Panc1 (cell line): ENCODE data around the gene DIAPH3. TPM values are rescaled to one million over a fixed set of nuclear protein-coding genes. Genes with fewer than 3 reads are reported as not detected.

Experiments used
- ATAC-seq: fragments of 200-7000 bp; cut with Tn5 transposase; 2 replicates; pipeline ENCODE4 v1.9.1; 2020; ENCODE audit warnings: mild to moderate bottlenecking, moderate library complexity
- BruUV-seq: library from RNA; stranded (reverse); fragments of 400-500 nt; replicated peaks from 2 replicates; lab custom pipeline; 2021; lab: Mats Ljungman, UMichigan
- CTCF ChIA-PET: fragments of 300-600 bp; sonication (Branson Sonifier 250); formaldehyde crosslinking; loops from one replicate; lab custom pipeline; 2022; ENCODE audit warnings: antibody characterized with exemption; lab: Charles Lee
- POLR2A ChIA-PET: fragments of 300-600 bp; sonication (Branson Sonifier 250); formaldehyde crosslinking; loops from one replicate; lab custom pipeline; 2022; ENCODE audit warnings: antibody characterized with exemption; lab: Charles Lee
- DNase-seq: peaks from one replicate; pipeline ENCODE4 v3.0.0-alpha.2; 2010; ENCODE audit warnings: low read depth, low spot score
- H3K27ac ChIP-seq: 2 replicates; pipeline ENCODE4 v1.5.1; 2011; ENCODE audit warnings: mild to moderate bottlenecking, low read length, inconsistent platforms
- H3K27me3 ChIP-seq: fragments of 200-500 bp; sonication (Bioruptor generic); 2 replicates; pipeline ENCODE4 v1.6.0; 2014; ENCODE audit warnings: low read length, inconsistent platforms; ENCODE audit not compliant: control insufficient read depth, insufficient read depth
- H3K36me3 ChIP-seq: fragments of 200-500 bp; sonication (Bioruptor generic); 2 replicates; pipeline ENCODE4 v1.5.1; 2014; ENCODE audit warnings: inconsistent platforms, mild to moderate bottlenecking, low read length, moderate library complexity; ENCODE audit not compliant: control insufficient read depth, insufficient read depth
- H3K4me1 ChIP-seq: 2 replicates; pipeline ENCODE4 v1.5.1; 2011; ENCODE audit warnings: inconsistent platforms, mild to moderate bottlenecking, low read length, moderate library complexity; ENCODE audit not compliant: control insufficient read depth, insufficient read depth
- H3K4me3 ChIP-seq, 2 experiments: 2 replicates each; pipeline ENCODE4 v1.5.1; 2011 to 2012; ENCODE audit warnings: low read depth in 2 of 2, low read length in 2 of 2, mild to moderate bottlenecking in 2 of 2, inconsistent platforms in 1 of 2, moderate library complexity in 1 of 2
- H3K9me3 ChIP-seq: fragments of 200-500 bp; sonication (Bioruptor generic); 2 replicates; pipeline ENCODE4 v1.5.1; 2014; ENCODE audit warnings: low read depth, mild to moderate bottlenecking, inconsistent platforms, low read length, moderate library complexity; ENCODE audit not compliant: control insufficient read depth, insufficient read depth
- POLR2AphosphoS5 ChIP-seq: IDR thresholded peaks from 2 replicates; pipeline ENCODE4 v1.6.1; 2012; ENCODE audit warnings: mild to moderate bottlenecking, low read depth, low read length, moderate library complexity
- SIN3A ChIP-seq: IDR thresholded peaks from 2 replicates; pipeline ENCODE4 v1.6.1; 2012; ENCODE audit warnings: low read depth, mild to moderate bottlenecking, low read length, moderate library complexity, borderline replicate concordance; ENCODE audit not compliant: insufficient read depth
- TCF7L2 ChIP-seq: IDR thresholded peaks from 2 replicates; pipeline ENCODE4 v1.6.1; 2011; ENCODE audit warnings: mild to moderate bottlenecking, low read depth, low read length, inconsistent platforms
- in situ Hi-C: cut with HindIII; loops from 2 replicates; pipeline ENCODE4 v1.10.0; 2016; ENCODE audit warnings: low sequenced_read_pairs, low pct_unique_long_range_greater_than_20kb
- intact Hi-C: fragments of 100-400 bp; cut with micrococcal nuclease; formaldehyde crosslinking; loops from one replicate; pipeline ENCODE4 v1.10.0; 2022; ENCODE audit not compliant: unreplicated experiment
- total RNA-seq: library from RNA; stranded (reverse); gene quantifications from one replicate; pipeline ENCODE4 v1.2.1, GENCODE V29; 2021; ENCODE audit not compliant: unreplicated experiment
- TF ChIP-seq, protein P1 (sequence below), 2 experiments: IDR thresholded peaks; 2 replicates each; pipeline ENCODE4 v1.6.1; 2011 to 2012; ENCODE audit warnings: low read depth in 2 of 2, control low read depth in 1 of 2, low read length in 1 of 2, mild to moderate bottlenecking in 1 of 2, moderate library complexity in 1 of 2; ENCODE audit not compliant: insufficient read depth in 1 of 2
- TF ChIP-seq, protein P2 (sequence below): fragments of 450-650 bp; IDR thresholded peaks from 2 replicates; pipeline ENCODE4 v1.5.1; 2017; ENCODE audit warnings: mild to moderate bottlenecking

Gene DIAPH3
- total RNA-seq, 1 experiment from 2014 or later, result 15.4 TPM

DNA sequence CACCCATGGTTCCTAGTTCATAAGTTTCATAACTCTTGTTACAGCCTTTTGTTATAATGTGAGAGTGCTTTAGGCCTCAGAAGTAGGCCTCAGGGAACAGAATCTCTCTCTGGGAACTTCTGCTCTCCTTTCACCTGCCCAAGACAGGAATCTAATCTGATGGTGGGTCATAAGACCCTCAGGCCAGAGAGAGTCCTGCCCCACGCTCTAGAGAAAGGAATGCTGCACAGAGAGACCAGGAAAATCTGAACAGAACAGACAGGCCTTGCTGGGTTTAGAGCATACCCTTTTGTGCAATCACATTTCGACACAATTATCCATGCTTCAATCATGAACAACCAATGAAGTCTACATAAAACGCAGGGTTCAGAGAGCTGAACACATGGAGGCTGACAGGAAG, 3.4 kb upstream of the DIAPH3 start:
- Histone ChIP-seq H3K27me3 (no peaks in the 10 kb centered on the region), H3K4me3 (no peak overlapping the region), H3K9me3 (no peaks in the 10 kb centered on the region), H3K4me1 (peaks cover 5% of the 10 kb centered on the region; the same call in 1 of the 2 replicates), H3K27ac (no peak overlapping the region), H3K36me3 (no peaks in the 10 kb centered on the region; the same call in 1 of the 2 replicates)
- TF ChIP-seq SIN3A (no peak), POLR2AphosphoS5 (no peak), TCF7L2 (no peak)
- TF ChIP-seq, protein P1, sequence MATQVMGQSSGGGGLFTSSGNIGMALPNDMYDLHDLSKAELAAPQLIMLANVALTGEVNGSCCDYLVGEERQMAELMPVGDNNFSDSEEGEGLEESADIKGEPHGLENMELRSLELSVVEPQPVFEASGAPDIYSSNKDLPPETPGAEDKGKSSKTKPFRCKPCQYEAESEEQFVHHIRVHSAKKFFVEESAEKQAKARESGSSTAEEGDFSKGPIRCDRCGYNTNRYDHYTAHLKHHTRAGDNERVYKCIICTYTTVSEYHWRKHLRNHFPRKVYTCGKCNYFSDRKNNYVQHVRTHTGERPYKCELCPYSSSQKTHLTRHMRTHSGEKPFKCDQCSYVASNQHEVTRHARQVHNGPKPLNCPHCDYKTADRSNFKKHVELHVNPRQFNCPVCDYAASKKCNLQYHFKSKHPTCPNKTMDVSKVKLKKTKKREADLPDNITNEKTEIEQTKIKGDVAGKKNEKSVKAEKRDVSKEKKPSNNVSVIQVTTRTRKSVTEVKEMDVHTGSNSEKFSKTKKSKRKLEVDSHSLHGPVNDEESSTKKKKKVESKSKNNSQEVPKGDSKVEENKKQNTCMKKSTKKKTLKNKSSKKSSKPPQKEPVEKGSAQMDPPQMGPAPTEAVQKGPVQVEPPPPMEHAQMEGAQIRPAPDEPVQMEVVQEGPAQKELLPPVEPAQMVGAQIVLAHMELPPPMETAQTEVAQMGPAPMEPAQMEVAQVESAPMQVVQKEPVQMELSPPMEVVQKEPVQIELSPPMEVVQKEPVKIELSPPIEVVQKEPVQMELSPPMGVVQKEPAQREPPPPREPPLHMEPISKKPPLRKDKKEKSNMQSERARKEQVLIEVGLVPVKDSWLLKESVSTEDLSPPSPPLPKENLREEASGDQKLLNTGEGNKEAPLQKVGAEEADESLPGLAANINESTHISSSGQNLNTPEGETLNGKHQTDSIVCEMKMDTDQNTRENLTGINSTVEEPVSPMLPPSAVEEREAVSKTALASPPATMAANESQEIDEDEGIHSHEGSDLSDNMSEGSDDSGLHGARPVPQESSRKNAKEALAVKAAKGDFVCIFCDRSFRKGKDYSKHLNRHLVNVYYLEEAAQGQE (IDR thresholded peaks at IDR 0.05; ENCODE audit: insufficient read depth in 1 of 2, low read depth in 2 of 2, low read length in 1 of 2), result no peak
- TF ChIP-seq, protein P2, sequence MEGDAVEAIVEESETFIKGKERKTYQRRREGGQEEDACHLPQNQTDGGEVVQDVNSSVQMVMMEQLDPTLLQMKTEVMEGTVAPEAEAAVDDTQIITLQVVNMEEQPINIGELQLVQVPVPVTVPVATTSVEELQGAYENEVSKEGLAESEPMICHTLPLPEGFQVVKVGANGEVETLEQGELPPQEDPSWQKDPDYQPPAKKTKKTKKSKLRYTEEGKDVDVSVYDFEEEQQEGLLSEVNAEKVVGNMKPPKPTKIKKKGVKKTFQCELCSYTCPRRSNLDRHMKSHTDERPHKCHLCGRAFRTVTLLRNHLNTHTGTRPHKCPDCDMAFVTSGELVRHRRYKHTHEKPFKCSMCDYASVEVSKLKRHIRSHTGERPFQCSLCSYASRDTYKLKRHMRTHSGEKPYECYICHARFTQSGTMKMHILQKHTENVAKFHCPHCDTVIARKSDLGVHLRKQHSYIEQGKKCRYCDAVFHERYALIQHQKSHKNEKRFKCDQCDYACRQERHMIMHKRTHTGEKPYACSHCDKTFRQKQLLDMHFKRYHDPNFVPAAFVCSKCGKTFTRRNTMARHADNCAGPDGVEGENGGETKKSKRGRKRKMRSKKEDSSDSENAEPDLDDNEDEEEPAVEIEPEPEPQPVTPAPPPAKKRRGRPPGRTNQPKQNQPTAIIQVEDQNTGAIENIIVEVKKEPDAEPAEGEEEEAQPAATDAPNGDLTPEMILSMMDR, result no peak
- no TSS peak for BruUV-seq
- DNase-seq, result no peak
- in situ Hi-C loops (no loop called here), intact Hi-C loops (no loop called here)
- POLR2A ChIA-PET, result no interaction called here
- CTCF ChIA-PET, result no interaction called here
- no peak for ATAC-seq

DNA sequence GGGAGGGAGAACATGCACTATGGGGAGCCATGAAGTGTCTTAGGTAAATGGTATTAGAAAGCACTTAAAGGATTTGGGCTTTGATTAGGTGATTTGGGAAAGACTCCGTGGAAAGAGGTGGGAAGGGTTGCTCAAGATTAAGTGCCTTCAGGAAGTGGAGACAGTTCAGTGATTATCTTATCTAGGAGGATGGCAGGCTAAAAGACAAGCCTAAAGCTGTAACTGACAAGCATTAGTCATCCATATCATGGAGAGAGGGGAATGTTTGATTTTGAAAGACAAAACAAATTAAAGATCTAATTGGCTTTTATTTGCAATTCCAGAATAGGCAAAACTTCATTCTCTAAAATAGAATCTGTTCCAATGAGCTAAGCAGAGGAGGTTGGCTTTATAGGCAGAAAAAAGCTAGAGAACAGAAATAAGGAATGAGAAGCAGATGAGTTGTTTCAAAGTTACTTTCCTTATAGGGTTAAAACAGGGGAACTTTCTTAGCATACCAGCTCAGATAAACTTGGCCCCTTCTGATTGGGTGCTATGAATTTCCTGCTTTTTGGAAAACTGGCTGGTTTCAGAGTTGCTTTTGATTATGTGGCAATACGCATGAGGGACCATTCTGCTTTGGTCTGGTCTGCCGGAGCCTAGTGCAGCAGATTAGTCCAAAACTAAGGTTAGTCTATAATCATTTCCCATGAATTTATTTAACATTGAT, 1.8 kb upstream of the DIAPH3 start:
- CTCF ChIA-PET, result no interaction called here
- ATAC-seq, result no peak
- POLR2A ChIA-PET, result interaction anchor here (0.7 kb wide), 1 partner anchor 71 kb away, joined by 4 read pairs; no protein-coding TSS in a partner anchor
- no peaks in the 10 kb centered on the region for H3K9me3 ChIP-seq
- no peak overlapping the region for H3K27ac ChIP-seq
- H3K27me3 ChIP-seq, result no peaks in the 10 kb centered on the region
- TF ChIP-seq, protein P1 (IDR thresholded peaks at IDR 0.05; ENCODE audit: insufficient read depth in 1 of 2, low read depth in 2 of 2, low read length in 1 of 2), result no peak
- TF ChIP-seq SIN3A, result no peak
- TF ChIP-seq, protein P2, result no peak
- no peak for TF ChIP-seq TCF7L2
- TF ChIP-seq POLR2AphosphoS5, result no peak
- no peak overlapping the region for H3K4me3 ChIP-seq
- intact Hi-C loops, result no loop called here
- no peaks in the 10 kb centered on the region; the same call in 1 of the 2 replicates for H3K36me3 ChIP-seq
- in situ Hi-C loops, result no loop called here
- BruUV-seq, result no TSS peak
- no peak for DNase-seq
- peaks cover 5% of the 10 kb centered on the region for H3K4me1 ChIP-seq
